ENCODE data around the gene DEUP1. TPM values are rescaled to one million over a fixed set of nuclear protein-coding genes. Genes with fewer than 3 reads are reported as not detected.
A peak's percentile ranks its signal among the peaks of the same experiment; 100 is the strongest.

DEUP1 gene
- total and polyA plus RNA-seq, 2 donors (not counting 1 experiment from before 2014, with no cell fraction given) = not detected

GRCh38 chr11:93324500-93324899 is 6.0 kb upstream of the DEUP1 start:
- H3K27me3 ChIP-seq (ENCODE audit: control insufficient read depth, insufficient read depth, low read length) = no peaks in the 10 kb centered on the region
- H3K9ac ChIP-seq (ENCODE audit: insufficient read depth, low read length) = no peak overlapping the region
- no peaks in the 10 kb centered on the region for H3K79me2 ChIP-seq (ENCODE audit: control insufficient read depth, insufficient read depth, low read length)
- no peaks in the 10 kb centered on the region for H3K4me1 ChIP-seq (ENCODE audit: control insufficient read depth, extremely low read depth, insufficient read depth, low read length)
- H3K36me3 ChIP-seq (ENCODE audit: control insufficient read depth, insufficient read depth, low read length) = no peaks in the 10 kb centered on the region
- H4K20me1 ChIP-seq (ENCODE audit: control insufficient read depth, extremely low read depth, insufficient read depth, low read length) = no peaks in the 10 kb centered on the region
- DNase-seq (ENCODE audit: low read depth in 2 of 2) = no peak
- H3K27ac ChIP-seq (ENCODE audit: insufficient read depth, low read length) = no peak overlapping the region
- no peak overlapping the region for H3K4me3 ChIP-seq (replicated peaks in 1 of 4; ENCODE audit: control extremely low read depth in 1 of 4, insufficient read depth in 1 of 4, low read depth in 3 of 4, low read length in 4 of 4)
- no peak overlapping the region for H2AFZ ChIP-seq (ENCODE audit: low read length)
- no peaks in the 10 kb centered on the region for H3K9me3 ChIP-seq (ENCODE audit: control insufficient read depth, insufficient read depth, low read depth, low read length)
- H3K4me2 ChIP-seq (ENCODE audit: extremely low read depth, insufficient read depth, low read length) = no peak overlapping the region
- TF ChIP-seq, protein P1, sequence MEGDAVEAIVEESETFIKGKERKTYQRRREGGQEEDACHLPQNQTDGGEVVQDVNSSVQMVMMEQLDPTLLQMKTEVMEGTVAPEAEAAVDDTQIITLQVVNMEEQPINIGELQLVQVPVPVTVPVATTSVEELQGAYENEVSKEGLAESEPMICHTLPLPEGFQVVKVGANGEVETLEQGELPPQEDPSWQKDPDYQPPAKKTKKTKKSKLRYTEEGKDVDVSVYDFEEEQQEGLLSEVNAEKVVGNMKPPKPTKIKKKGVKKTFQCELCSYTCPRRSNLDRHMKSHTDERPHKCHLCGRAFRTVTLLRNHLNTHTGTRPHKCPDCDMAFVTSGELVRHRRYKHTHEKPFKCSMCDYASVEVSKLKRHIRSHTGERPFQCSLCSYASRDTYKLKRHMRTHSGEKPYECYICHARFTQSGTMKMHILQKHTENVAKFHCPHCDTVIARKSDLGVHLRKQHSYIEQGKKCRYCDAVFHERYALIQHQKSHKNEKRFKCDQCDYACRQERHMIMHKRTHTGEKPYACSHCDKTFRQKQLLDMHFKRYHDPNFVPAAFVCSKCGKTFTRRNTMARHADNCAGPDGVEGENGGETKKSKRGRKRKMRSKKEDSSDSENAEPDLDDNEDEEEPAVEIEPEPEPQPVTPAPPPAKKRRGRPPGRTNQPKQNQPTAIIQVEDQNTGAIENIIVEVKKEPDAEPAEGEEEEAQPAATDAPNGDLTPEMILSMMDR (conservative IDR thresholded peaks at IDR 0.05 in 1 of 2, IDR thresholded peaks at IDR 0.05 in 1 of 2; ENCODE audit: low read depth in 1 of 2, low read length in 2 of 2) = no peak
- no peak for TF ChIP-seq EZH2 (IDR thresholded peaks at IDR 0.05; ENCODE audit: low read length, missing control alignments)

GRCh38 chr11:93326681-93327080 is 3.9 kb upstream of the DEUP1 start:
- Histone ChIP-seq H3K4me1 (ENCODE audit: control insufficient read depth, extremely low read depth, insufficient read depth, low read length) (no peaks in the 10 kb centered on the region), H2AFZ (ENCODE audit: low read length) (no peak overlapping the region), H3K79me2 (ENCODE audit: control insufficient read depth, insufficient read depth, low read length) (no peaks in the 10 kb centered on the region), H3K27ac (ENCODE audit: insufficient read depth, low read length) (no peak overlapping the region), H3K4me2 (ENCODE audit: extremely low read depth, insufficient read depth, low read length) (no peak overlapping the region), H3K9me3 (ENCODE audit: control insufficient read depth, insufficient read depth, low read depth, low read length) (no peaks in the 10 kb centered on the region), H3K36me3 (ENCODE audit: control insufficient read depth, insufficient read depth, low read length) (no peaks in the 10 kb centered on the region), H3K4me3 (replicated peaks in 1 of 4; ENCODE audit: control extremely low read depth in 1 of 4, insufficient read depth in 1 of 4, low read depth in 3 of 4, low read length in 4 of 4) (no peak overlapping the region), H3K9ac (ENCODE audit: insufficient read depth, low read length) (no peak overlapping the region), H3K27me3 (ENCODE audit: control insufficient read depth, insufficient read depth, low read length) (peaks cover 8% of the 10 kb centered on the region), H4K20me1 (ENCODE audit: control insufficient read depth, extremely low read depth, insufficient read depth, low read length) (no peaks in the 10 kb centered on the region)
- DNase-seq (ENCODE audit: low read depth in 2 of 2) = no peak
- TF ChIP-seq, protein P1 (conservative IDR thresholded peaks at IDR 0.05 in 1 of 2, IDR thresholded peaks at IDR 0.05 in 1 of 2; ENCODE audit: low read depth in 1 of 2, low read length in 2 of 2) = no peak
- TF ChIP-seq EZH2 (IDR thresholded peaks at IDR 0.05; ENCODE audit: low read length, missing control alignments) = no peak

- no peak overlapping the region for H3K9ac ChIP-seq (ENCODE audit: insufficient read depth, low read length)
- H3K79me2 ChIP-seq (ENCODE audit: control insufficient read depth, insufficient read depth, low read length) = no peaks in the 10 kb centered on the region
- H3K4me1 ChIP-seq (ENCODE audit: control insufficient read depth, extremely low read depth, insufficient read depth, low read length) = no peaks in the 10 kb centered on the region
- no peak overlapping the region for H3K27ac ChIP-seq (ENCODE audit: insufficient read depth, low read length)
- peak overlapping the region; percentile 35 for H2AFZ ChIP-seq (ENCODE audit: low read length)
- peak overlapping the region in 2 of 4 experiments; percentile 30 to 60 for H3K4me3 ChIP-seq (replicated peaks in 1 of 4; ENCODE audit: control extremely low read depth in 1 of 4, insufficient read depth in 1 of 4, low read depth in 3 of 4, low read length in 4 of 4)
- TF ChIP-seq, protein P1 (conservative IDR thresholded peaks at IDR 0.05 in 1 of 2, IDR thresholded peaks at IDR 0.05 in 1 of 2; ENCODE audit: low read depth in 1 of 2, low read length in 2 of 2) = no peak
- TF ChIP-seq EZH2 (IDR thresholded peaks at IDR 0.05; ENCODE audit: low read length, missing control alignments) = no peak
- no peaks in the 10 kb centered on the region for H3K9me3 ChIP-seq (ENCODE audit: control insufficient read depth, insufficient read depth, low read depth, low read length)
- peaks cover 8% of the 10 kb centered on the region for H3K27me3 ChIP-seq (ENCODE audit: control insufficient read depth, insufficient read depth, low read length)
- peak overlapping the region; percentile 35 for H3K4me2 ChIP-seq (ENCODE audit: extremely low read depth, insufficient read depth, low read length)
- H4K20me1 ChIP-seq (ENCODE audit: control insufficient read depth, extremely low read depth, insufficient read depth, low read length) = no peaks in the 10 kb centered on the region
- peak; percentile 3 to 9 for DNase-seq (ENCODE audit: low read depth in 2 of 2)
- no peaks in the 10 kb centered on the region for H3K36me3 ChIP-seq (ENCODE audit: control insufficient read depth, insufficient read depth, low read length)
Observed at GRCh38 chr11:93329936-93330445, 551 bp upstream of the DEUP1 start.
